NCI-H526 (cell line): ENCODE results near the gene LHPP.
"Not testable (repeated sequence)": the region's sequence is repeated elsewhere in the genome, so short reads cannot be mapped to it uniquely, and the experiment has no call there.

Experiments
- DNase-seq, 2 experiments: peaks; one replicate each; lab custom pipeline; 2025; lab: John Stamatoyannopoulos, UW

Gene LHPP

GRCh38 chr10:124537166-124537725, 75.6 kb downstream of the LHPP start:
- no peak for DNase-seq

- DNase-seq, result no peak
Observed at GRCh38 chr10:124537891-124538290, 76.3 kb downstream of the LHPP start.

GRCh38 chr10:124538706-124539105, 77.1 kb downstream of the LHPP start:
- no peak for DNase-seq

- DNase-seq, result peak in 1 of 2 experiments; percentile 62
Observed at GRCh38 chr10:124539935-124540641, 78.5 kb downstream of the LHPP start.

DNA sequence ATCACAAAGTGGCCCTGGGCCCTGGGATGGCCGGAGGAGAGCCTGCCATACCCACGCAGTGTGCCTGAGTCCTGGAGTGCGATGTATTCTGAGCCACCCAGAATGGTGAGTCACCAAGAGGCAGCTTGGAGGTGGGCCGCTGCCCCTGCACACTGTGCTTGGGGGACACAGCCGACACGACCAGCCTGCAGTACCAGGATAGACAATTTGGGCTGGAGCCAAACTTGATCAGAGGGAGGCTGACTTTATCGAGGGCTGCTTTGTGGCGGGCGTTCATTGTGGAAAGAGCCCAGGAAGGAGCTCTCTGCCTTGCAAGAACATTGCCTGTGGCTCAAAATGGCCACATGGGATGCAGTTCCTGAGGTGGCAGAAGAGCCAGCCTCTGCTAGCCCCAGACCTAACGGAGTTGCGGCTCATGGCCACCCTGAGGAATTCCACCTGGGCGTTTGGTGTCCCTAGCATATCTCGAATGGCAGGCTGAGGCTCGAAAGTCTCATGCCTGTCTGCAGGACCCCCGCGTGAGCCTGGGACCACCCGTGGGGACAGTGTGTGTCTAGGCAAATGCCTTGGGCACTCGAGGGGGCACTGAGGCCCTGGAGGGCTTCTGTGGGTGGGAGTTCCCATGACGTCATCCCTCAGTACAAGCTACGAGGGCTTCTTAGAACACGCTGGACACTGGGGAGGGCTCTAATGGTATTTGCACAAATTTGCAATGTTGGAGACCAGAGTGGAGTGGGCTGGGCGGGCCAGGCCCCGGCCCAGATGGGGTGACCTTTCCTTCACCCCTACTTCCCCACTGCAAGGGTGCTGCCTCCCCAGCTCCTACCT, 79.7 kb downstream of the LHPP start:
- no peak for DNase-seq

GRCh38 chr10:124542336-124542735, 80.7 kb downstream of the LHPP start:
- DNase-seq, result no peak

GRCh38 chr10:124543146-124543545, 81.5 kb downstream of the LHPP start:
- no peak for DNase-seq

DNA sequence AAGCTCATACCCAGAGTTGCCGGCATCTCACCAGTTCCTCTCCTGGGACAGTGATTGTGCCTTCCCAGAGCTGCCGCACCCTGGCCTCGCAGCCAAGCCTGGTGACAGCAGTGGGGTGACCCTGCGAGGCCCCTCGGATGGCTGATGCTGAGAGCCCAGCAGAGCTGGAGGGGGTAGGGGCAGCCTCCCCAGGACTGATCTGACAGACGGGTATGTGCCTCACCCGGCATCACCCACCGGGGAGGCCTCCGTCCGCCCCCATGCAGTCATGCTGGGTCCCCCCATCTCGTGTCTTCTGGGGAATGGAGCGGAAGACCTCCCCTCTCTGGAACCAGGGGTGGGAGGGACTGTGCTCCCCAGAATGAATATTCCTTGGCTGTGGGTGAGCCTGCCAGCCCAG, 82.3 kb downstream of the LHPP start:
- no peak for DNase-seq

DNA sequence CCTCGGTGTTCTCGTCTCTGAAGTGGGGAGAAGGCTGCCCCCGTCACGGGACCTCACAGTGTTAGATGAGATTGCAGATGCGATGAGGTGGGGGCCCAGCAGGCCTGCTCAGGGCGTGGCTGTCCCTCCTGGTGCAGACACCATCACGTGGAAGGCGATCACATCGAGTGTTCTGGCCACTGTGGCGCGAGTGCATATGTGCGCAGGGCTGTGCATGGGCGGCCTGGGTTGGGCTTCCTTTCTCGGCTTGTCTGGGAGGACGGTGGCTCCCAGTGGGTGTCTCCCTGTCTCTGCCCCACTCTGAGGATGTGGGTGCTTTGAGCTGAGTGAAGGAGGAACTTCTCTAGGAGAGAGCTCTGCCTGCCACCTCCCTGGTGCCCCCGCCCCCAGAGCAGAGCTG, 83.1 kb downstream of the LHPP start:
- DNase-seq, result no peak

DNA sequence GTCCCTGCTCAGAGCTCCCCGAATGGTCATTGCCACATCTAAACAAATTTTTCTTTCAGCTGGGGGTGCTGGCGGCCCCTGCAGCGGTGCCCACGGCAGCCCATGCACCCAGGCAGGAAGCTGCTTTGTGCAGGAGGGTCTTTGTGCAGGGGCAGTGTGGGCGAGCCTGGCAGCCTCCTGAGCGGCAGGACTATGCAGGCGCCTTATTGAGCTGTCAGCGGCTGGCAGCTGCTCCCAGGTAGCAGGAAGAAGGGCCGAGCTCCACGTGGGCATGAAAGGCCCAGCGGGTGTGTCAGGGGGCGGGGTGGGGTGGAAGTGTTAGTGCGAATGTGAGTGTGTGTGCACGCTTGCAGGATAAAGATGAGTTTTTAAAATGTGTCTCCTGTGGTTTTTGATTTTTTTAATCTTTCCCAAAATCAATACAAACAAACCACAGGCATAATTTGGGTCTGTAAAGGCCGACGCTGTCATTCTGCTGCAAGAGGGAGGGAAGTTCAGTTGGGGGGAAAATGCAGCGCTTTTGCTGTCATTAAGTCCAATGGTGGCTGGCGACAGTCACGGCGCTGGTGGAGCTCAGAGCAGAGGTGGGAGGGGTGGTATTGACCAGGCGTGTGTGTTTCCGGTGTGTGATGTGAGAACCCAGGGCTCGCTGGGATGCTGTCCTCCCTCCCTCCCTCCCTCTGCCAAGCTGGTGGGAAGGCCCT, 83.9 kb downstream of the LHPP start:
- DNase-seq, result peak in 1 of 2 experiments; percentile 13

DNA sequence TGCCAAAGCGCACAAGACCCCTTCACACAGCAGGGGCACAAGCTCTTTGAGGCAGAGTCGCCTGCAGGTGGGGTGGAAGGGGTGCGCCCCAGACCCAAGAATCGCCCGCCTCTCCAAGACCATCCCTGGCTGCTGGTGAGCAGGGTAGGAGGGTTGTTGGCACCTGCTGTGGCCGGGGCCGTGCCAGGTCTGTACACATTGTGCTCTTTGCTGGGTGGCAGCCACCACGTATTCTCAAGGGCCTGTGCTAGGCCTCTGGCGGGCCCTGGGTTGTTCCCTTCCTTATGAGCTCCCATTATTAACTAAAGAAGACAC, 84.4 kb downstream of the LHPP start:
- no peak for DNase-seq

GRCh38 chr10:124546957-124547646, 85.5 kb downstream of the LHPP start:
- no peak for DNase-seq

- no peak for DNase-seq
Observed at GRCh38 chr10:124547647-124548168, 86.1 kb downstream of the LHPP start.

DNA sequence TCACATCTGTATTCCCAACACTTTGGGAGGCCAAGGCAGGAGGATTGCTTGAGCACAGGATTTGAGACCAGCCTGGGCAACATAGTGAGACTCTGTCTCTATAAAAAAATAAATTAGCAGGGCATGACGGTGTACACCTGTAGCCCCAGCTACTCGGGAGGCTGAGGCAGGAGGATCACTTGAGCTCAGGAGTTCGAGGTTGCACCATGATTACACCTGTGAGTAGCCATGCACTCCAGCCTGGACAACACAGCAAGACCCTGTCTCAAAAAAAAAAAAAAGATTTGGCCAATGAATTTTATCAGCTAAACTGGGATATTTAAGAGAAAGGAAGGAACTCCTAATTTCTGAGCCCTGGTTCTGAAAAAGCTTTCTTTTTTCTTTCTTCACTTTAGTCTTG, 87.5 kb downstream of the LHPP start:
- DNase-seq, result not testable (repeated sequence)

- DNase-seq, result no peak
Observed at GRCh38 chr10:124550293-124551034, 88.8 kb downstream of the LHPP start.

- no peak for DNase-seq
Observed at GRCh38 chr10:124551097-124551496, 89.5 kb downstream of the LHPP start.

- DNase-seq, result no peak
Observed at GRCh38 chr10:124551755-124552154, 90.1 kb downstream of the LHPP start.

DNA sequence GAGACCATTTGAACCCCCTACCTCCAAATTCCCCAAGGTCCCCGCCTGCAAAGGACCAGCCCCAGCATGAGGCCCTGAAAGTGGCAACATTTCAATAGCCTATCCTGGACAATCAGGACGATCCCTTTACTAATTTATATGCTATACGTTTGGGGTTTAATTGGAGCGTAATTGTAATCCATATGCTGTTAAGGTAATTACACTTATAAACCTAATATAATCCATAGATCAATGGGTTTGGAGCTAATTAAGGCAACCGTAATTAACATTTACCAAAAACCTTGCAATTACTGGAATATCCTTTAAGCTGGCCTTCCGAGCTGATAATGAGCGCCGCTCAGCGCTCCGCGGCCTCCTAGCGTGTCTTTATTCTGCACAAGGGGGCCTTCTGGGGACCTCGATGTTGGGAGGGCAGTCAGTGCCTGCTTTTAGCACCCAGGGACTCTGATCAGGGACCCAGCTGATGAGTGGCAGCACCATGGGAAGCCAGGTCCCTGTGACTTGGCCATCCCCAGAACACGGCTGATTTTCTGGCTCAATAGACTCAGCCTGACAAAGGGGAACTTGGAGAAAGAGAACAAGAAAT, 91.2 kb downstream of the LHPP start:
- DNase-seq, result no peak

GRCh38 chr10:124554085-124554858, 92.6 kb downstream of the LHPP start:
- DNase-seq, result no peak

GRCh38 chr10:124557167-124557566, 95.5 kb downstream of the LHPP start:
- no peak for DNase-seq
